Gastrocnemius medialis (tissue), 4 donors: ENCODE results near the gene CALHM3.
A peak's percentile ranks its signal among the peaks of the same experiment; 100 is the strongest.

Experiments
- CTCF ChIP-seq, 5 experiments: fragments of 450-650 bp in 3 of 5; fragments of 200-600 bp in 2 of 5; sonication (generic) in 2 of 5; IDR thresholded peaks in 4 of 5; conservative IDR thresholded peaks in 1 of 5; 1 replicate in 4 of 5; 2 replicates in 1 of 5; pipeline ENCODE4 v1.5.1; 2016 to 2019; ENCODE audit warnings: antibody characterized with exemption in 5 of 5, mild to moderate bottlenecking in 3 of 5, moderate library complexity in 3 of 5
- POLR2A ChIP-seq, 2 donors: fragments of 450-650 bp; IDR thresholded peaks; one replicate each; pipeline ENCODE4 v1.6.1; 2017; ENCODE audit warnings: antibody characterized with exemption in 2 of 2, mild to moderate bottlenecking in 2 of 2, moderate library complexity in 2 of 2

- TF ChIP-seq CTCF (IDR thresholded peaks at IDR 0.05 in 4 of 5, conservative IDR thresholded peaks at IDR 0.05 in 1 of 5) (peak; percentile 22 to 57 (median 45)), POLR2A (IDR thresholded peaks at IDR 0.05) (no peak)
Observed at GRCh38 chr10:103481974-103482531, 3.0 kb upstream of the CALHM3 start.
